Measurements from ENCODE around the gene TPRX1. TPM values are rescaled to one million over a fixed set of nuclear protein-coding genes. Genes with fewer than 3 reads are reported as not detected.

Gene TPRX1
- total and polyA plus RNA-seq, 3 donors from 2014 or later: 0.55 to 1.2 (median 0.62) TPM

GRCh38 chr19:47786566-47786965 is 17.8 kb downstream of the TPRX1 start:
- no peaks in the 10 kb centered on the region for H3K4me1 ChIP-seq
- no peak overlapping the region for H3K27ac ChIP-seq
- no peak for TF ChIP-seq POLR2A (IDR thresholded peaks at IDR 0.05)
- TF ChIP-seq CTCF (IDR thresholded peaks at IDR 0.05): no peak
- no peak overlapping the region for H3K4me3 ChIP-seq
- 93 to 97% methylated on average over 5 to 7 of the region's 7 CpGs for WGBS, 2 donors
- DNase-seq: no peak
- H3K27me3 ChIP-seq: no peaks in the 10 kb centered on the region
- H3K9me3 ChIP-seq: no peaks in the 10 kb centered on the region
- no peaks in the 10 kb centered on the region for H3K36me3 ChIP-seq (ENCODE audit: low read depth, missing control alignments)
- intact Hi-C loops (cut with DNase I; ENCODE audit: low total_unique reads): loop anchor here (10.0 kb wide), 1 partner anchor 72 kb away; the partner anchor contains the start of gene EHD2

GRCh38 chr19:47781590-47782262 is 22.6 kb downstream of the TPRX1 start:
- no peaks in the 10 kb centered on the region for H3K4me1 ChIP-seq
- intact Hi-C loops (cut with DNase I; ENCODE audit: low total_unique reads): loop anchor here (10.0 kb wide), 1 partner anchor 67 kb away; the partner anchor contains the start of gene EHD2
- no peak overlapping the region for H3K4me3 ChIP-seq
- no peaks in the 10 kb centered on the region for H3K27me3 ChIP-seq
- 58 to 65% methylated on average over 9 of the region's 9 CpGs for whole genome bisulfite sequencing, 2 donors
- H3K27ac ChIP-seq: peak overlapping the region in 1 of 2 donors; percentile 15
- no peaks in the 10 kb centered on the region for H3K36me3 ChIP-seq (ENCODE audit: low read depth, missing control alignments)
- peak; percentile 71 for DNase-seq
- TF ChIP-seq POLR2A (IDR thresholded peaks at IDR 0.05): no peak
- TF ChIP-seq CTCF (IDR thresholded peaks at IDR 0.05): no peak
- H3K9me3 ChIP-seq: no peaks in the 10 kb centered on the region

DNA sequence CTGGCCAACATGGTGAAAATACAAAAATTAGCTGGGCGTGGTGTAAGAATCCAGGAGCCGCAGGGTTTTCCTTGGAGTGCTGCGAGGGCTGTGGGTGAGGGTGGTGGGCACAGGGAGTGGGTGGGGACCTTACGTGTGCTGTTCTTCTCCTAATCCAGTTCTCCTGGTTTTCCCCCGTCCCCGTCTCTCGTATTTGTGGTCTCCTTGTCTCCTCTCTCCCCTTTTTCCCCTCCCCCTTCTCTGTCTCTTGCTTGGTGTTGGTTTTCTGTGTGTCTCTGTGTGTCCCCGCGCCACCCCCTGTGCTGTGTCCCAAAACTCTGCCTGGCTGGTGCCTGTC is 24.2 kb downstream of the TPRX1 start:
- Histone ChIP-seq H3K36me3 (ENCODE audit: low read depth, missing control alignments) (no peaks in the 10 kb centered on the region), H3K27me3 (no peaks in the 10 kb centered on the region), H3K4me3 (no peak overlapping the region), H3K4me1 (no peaks in the 10 kb centered on the region), H3K9me3 (no peaks in the 10 kb centered on the region), H3K27ac (peak overlapping the region; percentile 25 to 94)
- WGBS, 2 donors: 54 to 62% methylated on average over 7 to 9 of the region's 9 CpGs
- DNase-seq: no peak
- intact Hi-C loops (cut with DNase I; ENCODE audit: low total_unique reads): loop anchor here (10.0 kb wide), 1 partner anchor 65 kb away; the partner anchor contains the start of gene EHD2
- TF ChIP-seq POLR2A (IDR thresholded peaks at IDR 0.05) (no peak), CTCF (IDR thresholded peaks at IDR 0.05) (no peak)

GRCh38 chr19:47779524-47780214 is 24.7 kb downstream of the TPRX1 start:
- intact Hi-C loops (cut with DNase I; ENCODE audit: low total_unique reads): loop anchor here (10.0 kb wide), 1 partner anchor 65 kb away; the partner anchor contains the start of gene EHD2
- no peaks in the 10 kb centered on the region for H3K4me1 ChIP-seq

More at GRCh38 chr19:47779524-47780214, 24.7 kb downstream of the TPRX1 start:
- TF ChIP-seq CTCF (IDR thresholded peaks at IDR 0.05) (no peak), POLR2A (IDR thresholded peaks at IDR 0.05) (no peak)
- 39 to 40% methylated on average over 16 to 24 of the region's 24 CpGs for WGBS, 2 donors
- H3K4me3 ChIP-seq: peak overlapping the region; percentile 66 to 98
- H3K27ac ChIP-seq: peak overlapping the region; percentile 94 to 98
- no peaks in the 10 kb centered on the region for H3K9me3 ChIP-seq
- no peaks in the 10 kb centered on the region for H3K36me3 ChIP-seq (ENCODE audit: low read depth, missing control alignments)
- no peaks in the 10 kb centered on the region for H3K27me3 ChIP-seq
- peak; percentile 43 for DNase-seq

Data from testis (tissue), 3 donors.